Suprapubic skin (tissue), 3 donors: ENCODE data around the gene FSD2.

Source experiments
- CTCF ChIP-seq, 2 donors: fragments of 200-600 bp in 1 of 2; fragments of 450-650 bp in 1 of 2; sonication (generic) in 1 of 2; IDR thresholded peaks; one replicate each; pipeline ENCODE4 v1.5.1; 2016 to 2019; ENCODE audit warnings: antibody characterized with exemption in 2 of 2, mild to moderate bottlenecking in 1 of 2, moderate library complexity in 1 of 2
- POLR2A ChIP-seq, 2 donors: fragments of 450-650 bp; IDR thresholded peaks; one replicate each; pipeline ENCODE4 v1.6.1; 2017; ENCODE audit warnings: antibody characterized with exemption in 2 of 2, mild to moderate bottlenecking in 2 of 2, moderate library complexity in 2 of 2

GRCh38 chr15:82839136-82839535 is 33.3 kb upstream of the FSD2 start:
- no peak for TF ChIP-seq CTCF (IDR thresholded peaks at IDR 0.05)
- TF ChIP-seq POLR2A (IDR thresholded peaks at IDR 0.05) = no peak
